GM18519 (cell line): Measurements from ENCODE around the gene TNS3.

ENCODE experiments used
- ATAC-seq: cut with Tn5 transposase; IDR thresholded peaks from one replicate; pipeline ENCODE4 v1.9.1; 2021; ENCODE audit warnings: mild to moderate bottlenecking, moderate library complexity; ENCODE audit not compliant: unreplicated experiment, low FRiP score

The TNS3 gene

DNA sequence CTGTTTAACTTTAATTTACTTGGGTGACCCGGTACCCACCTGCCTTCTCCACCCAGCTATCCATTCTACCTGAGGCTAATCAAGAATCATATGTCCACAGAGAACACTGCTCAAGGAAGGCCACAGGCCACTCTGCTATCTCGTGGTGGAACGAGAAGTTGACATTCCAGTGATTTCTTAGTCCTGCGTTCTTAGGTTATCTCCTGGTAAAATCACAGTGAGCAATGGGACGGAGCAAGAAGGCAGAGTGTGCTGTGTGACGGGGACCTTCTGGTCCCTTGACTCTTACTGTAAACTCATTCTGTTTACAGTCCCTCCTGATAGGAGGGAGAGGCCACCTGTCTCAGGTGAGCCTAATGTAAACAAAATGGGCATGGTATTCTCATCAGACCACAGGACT lies 256.6 kb downstream of the TNS3 start:
- no peak for ATAC-seq

- no peak for ATAC-seq
Measured at GRCh38 chr7:47323904-47324303, 258.0 kb downstream of the TNS3 start.

- ATAC-seq = no peak
Measured at GRCh38 chr7:47322731-47323130, 259.2 kb downstream of the TNS3 start.

DNA sequence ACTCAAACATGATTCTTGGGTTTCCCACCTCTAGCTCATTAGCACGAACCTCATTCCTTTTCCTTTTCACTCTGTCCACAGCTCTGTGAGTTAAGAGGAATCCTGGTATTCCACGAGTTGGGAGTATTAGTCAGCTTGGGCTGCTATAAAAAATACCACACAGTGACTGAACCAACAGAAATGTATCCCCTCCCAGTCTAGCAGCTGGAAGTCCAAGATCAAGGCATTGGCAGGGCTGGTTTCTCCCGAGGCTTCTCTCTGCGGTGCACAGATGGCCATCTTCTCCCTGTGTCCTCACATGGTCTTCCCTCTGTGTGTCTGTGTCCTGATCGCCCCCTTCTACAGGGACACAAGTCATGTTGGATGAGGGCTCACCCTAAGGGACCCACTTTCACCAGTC lies 261.6 kb downstream of the TNS3 start:
- ATAC-seq = no peak

GRCh38 chr7:47318395-47319182 lies 263.3 kb downstream of the TNS3 start:
- ATAC-seq = peak; percentile 83

DNA sequence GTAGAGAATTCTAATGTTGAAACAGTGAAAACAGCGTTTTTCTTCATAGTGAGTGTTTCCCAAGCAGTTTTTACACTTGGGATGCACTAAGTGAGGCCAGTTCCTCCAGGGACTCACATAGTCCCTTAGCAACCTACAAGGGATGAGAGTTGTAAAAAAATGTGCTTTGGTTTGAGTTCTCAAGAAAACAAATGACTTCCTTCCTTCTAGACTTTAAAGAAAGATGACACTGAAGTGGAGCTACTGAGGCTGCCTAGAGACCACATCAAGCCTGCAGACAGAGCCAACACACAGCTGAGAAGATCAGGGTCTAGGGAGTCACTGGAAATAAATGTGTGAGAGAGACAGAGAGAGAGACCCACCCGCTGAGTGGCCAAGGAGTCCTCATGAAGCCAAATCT lies 264.4 kb downstream of the TNS3 start:
- no peak for ATAC-seq

GRCh38 chr7:47314728-47315607 lies 266.9 kb downstream of the TNS3 start:
- ATAC-seq = no peak

DNA sequence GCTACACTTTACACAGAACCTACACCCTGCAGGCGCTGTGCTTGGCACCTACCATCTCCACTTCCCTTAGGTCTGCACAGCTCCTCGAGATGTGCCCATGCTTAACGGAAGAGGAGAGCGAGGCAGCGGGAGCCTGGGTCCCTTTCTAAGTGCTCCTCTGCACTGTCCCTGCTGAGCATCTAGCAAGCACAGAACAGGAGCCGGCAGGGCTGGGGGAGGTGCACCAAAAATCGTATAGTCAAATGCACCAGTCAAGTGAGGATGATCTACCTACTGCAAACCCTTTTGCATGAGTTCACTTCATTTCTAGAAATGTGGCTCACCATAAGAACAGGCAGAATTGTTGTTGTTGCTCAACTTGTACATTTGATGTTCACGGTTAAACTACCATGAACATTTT lies 267.7 kb downstream of the TNS3 start:
- ATAC-seq = no peak

- no peak for ATAC-seq
Measured at GRCh38 chr7:47313564-47313963, 268.3 kb downstream of the TNS3 start.

- ATAC-seq = no peak
Measured at GRCh38 chr7:47311891-47312290, 270.0 kb downstream of the TNS3 start.

DNA sequence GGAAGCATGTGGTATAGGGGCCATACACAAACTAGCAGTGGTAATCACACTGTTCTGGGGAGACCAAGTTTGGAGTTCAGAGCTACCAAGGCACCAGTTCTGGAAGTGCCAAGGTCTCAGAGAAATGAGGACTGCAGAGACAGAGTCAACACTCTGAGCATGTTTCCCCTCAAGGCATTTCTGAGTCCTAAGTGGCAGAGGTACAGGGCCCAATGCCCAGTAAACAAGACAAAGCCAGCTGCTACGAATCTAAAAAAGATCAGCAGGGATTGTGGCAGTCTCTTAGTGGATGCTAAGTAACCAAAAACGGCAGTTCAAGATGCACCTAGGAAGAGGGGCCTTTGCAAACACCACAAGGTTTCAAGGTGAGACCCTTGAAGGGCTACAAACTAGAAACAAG lies 271.9 kb downstream of the TNS3 start:
- ATAC-seq = no peak

- ATAC-seq = no peak
Measured at GRCh38 chr7:47308808-47309207, 273.1 kb downstream of the TNS3 start.

DNA sequence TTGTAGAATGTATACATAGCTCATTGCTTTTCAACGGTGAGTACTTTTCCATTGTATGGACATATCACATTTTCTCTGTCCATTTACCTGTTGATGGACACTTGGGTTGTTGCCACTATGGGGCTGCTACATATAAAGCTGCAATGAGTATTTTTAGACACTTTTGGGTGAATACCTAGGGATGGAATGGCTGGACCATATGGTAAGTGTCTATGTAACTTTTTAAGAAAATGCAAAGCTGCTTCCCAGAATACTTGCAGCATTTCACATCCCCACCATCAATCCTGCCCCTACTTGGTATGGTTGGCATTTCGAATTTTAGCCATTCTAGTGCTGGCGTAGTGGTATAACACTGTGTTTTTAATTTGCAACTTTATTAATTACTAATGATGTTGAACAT lies 274.6 kb downstream of the TNS3 start:
- ATAC-seq = no peak

GRCh38 chr7:47304727-47305719 lies 276.9 kb downstream of the TNS3 start:
- no peak for ATAC-seq

GRCh38 chr7:47303695-47304453 lies 278.0 kb downstream of the TNS3 start:
- ATAC-seq = no peak

- ATAC-seq = no peak
Measured at GRCh38 chr7:47303014-47303694, 278.8 kb downstream of the TNS3 start.

GRCh38 chr7:47302560-47302959 lies 279.4 kb downstream of the TNS3 start:
- ATAC-seq = no peak

DNA sequence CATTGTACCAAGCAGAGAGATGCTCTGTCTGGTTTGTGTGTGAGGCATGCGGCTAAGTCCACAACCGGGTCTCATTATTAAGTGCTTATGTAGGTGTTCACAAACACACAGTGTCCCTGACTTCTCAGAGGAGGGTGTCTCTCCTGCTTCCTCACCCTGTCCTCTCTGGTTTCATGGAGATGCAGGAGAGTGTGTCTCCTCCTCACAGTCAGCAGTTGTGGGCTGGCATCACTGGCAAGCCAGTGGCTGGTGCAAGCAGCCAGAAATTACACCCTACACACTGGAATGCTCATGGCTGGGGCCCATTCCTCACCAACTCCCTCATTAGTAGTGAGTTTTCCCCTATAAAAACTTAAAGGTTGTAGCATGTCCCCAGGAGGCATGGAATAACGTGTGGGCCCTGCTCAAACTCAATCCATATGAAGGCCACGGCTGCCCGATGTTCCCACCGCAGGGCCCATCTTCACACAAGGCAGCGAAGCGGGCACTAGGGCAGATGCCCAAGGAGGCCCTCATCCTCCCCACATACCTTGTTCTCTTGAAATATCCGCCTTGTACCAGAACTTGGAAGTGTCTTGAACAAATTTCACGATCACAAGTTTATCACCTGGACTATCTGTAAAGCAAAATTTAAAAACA lies 280.1 kb downstream of the TNS3 start:
- ATAC-seq = no peak

- ATAC-seq = no peak
Measured at GRCh38 chr7:47301105-47301477, 280.8 kb downstream of the TNS3 start.
